AG04450 (cell line): ENCODE measurements around the gene CDH4. TPM values are rescaled to one million over a fixed set of nuclear protein-coding genes. Genes with fewer than 3 reads are reported as not detected.

Source experiments
- CTCF ChIA-PET: fragments of 300-600, 350-600 bp; formaldehyde crosslinking; extraction: SDS; loops from one replicate; lab custom pipeline; 2022; ENCODE audit warnings: antibody characterized with exemption, inconsistent platforms; lab: Charles Lee
- POLR2A ChIA-PET: fragments of 350-600 bp; formaldehyde crosslinking; extraction: SDS; loops from one replicate; lab custom pipeline; 2021; ENCODE audit warnings: antibody characterized with exemption, inconsistent platforms; lab: Yijun Ruan, JAX
- DNase-seq: peaks from one replicate; pipeline ENCODE4 v3.0.0-alpha.2; 2011; ENCODE audit warnings: low read depth, low spot score
- H3K27ac ChIP-seq: one replicate; pipeline ENCODE4 v1.5.1; 2012; ENCODE audit warnings: low read depth, low read length, control low read depth
- H3K27me3 ChIP-seq: one replicate; pipeline ENCODE4 v1.6.0; 2012; ENCODE audit warnings: low read length; ENCODE audit not compliant: control insufficient read depth, insufficient read depth
- H3K4me3 ChIP-seq: 2 replicates; pipeline ENCODE4 v1.5.1; 2011; ENCODE audit warnings: mild to moderate bottlenecking, low read depth, low read length, control low read depth
- H3K9me3 ChIP-seq: 2 replicates; pipeline ENCODE4 v1.5.1; 2012; ENCODE audit warnings: low read length; ENCODE audit not compliant: control insufficient read depth, insufficient read depth
- polyA plus RNA-seq: library from polyadenylated mRNA; depleted of rRNA; stranded (reverse); fragments of >200 nt; gene quantifications from 2 replicates; pipeline ENCODE4 v1.2.3, GENCODE V29; 2011
- TF ChIP-seq, protein P1 (sequence below): IDR thresholded peaks from 2 replicates; pipeline ENCODE4 v1.5.1; 2011; ENCODE audit warnings: low read depth, low read length, control low read depth, inconsistent platforms

Gene CDH4
- polyA plus RNA-seq, 1 experiment: 1.6 TPM

DNA sequence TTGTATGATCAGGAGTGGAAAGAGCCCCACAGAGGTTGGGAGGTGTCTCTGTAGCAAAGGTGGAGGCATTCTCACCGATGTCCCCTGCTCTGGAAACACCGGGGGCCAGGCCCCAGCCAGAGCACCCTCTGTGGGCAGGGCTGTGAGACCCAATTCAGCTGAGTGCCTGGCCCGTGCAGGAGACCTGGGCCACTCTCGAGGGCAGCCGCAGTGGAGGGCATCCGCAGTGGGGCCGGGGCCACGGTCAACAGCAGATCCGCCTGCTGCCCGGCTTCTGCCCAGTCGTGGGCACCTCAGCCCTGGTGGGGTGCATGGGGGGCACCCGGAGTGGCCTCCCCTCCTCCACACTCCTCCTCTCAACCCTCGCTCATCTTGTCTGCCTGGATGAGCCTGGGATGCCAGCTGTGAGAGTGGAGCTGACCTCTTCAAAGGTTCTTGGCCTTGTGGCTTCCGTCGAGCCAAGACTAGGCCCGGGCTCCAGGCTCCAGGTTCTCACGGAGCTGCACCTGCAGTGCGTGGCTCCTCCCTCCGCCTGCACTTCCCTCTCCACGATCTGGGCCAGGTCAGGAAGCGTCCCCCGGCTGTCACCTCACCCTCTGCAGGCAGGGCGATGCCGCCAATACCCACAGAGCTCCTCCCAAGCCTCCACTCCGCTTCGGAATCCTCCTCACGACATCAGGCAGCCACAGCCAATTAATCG is 678.9 kb downstream of the CDH4 start:
- TF ChIP-seq, protein P1, sequence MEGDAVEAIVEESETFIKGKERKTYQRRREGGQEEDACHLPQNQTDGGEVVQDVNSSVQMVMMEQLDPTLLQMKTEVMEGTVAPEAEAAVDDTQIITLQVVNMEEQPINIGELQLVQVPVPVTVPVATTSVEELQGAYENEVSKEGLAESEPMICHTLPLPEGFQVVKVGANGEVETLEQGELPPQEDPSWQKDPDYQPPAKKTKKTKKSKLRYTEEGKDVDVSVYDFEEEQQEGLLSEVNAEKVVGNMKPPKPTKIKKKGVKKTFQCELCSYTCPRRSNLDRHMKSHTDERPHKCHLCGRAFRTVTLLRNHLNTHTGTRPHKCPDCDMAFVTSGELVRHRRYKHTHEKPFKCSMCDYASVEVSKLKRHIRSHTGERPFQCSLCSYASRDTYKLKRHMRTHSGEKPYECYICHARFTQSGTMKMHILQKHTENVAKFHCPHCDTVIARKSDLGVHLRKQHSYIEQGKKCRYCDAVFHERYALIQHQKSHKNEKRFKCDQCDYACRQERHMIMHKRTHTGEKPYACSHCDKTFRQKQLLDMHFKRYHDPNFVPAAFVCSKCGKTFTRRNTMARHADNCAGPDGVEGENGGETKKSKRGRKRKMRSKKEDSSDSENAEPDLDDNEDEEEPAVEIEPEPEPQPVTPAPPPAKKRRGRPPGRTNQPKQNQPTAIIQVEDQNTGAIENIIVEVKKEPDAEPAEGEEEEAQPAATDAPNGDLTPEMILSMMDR: no peak
- H3K27ac ChIP-seq: no peak overlapping the region
- H3K4me3 ChIP-seq: no peak overlapping the region
- DNase-seq: no peak
- H3K27me3 ChIP-seq: no peaks in the 10 kb centered on the region
- ChIA-PET POLR2A (no interaction called here), CTCF (no interaction called here)
- H3K9me3 ChIP-seq: peaks cover 20% of the 10 kb centered on the region; the same call in 1 of the 2 replicates

DNA sequence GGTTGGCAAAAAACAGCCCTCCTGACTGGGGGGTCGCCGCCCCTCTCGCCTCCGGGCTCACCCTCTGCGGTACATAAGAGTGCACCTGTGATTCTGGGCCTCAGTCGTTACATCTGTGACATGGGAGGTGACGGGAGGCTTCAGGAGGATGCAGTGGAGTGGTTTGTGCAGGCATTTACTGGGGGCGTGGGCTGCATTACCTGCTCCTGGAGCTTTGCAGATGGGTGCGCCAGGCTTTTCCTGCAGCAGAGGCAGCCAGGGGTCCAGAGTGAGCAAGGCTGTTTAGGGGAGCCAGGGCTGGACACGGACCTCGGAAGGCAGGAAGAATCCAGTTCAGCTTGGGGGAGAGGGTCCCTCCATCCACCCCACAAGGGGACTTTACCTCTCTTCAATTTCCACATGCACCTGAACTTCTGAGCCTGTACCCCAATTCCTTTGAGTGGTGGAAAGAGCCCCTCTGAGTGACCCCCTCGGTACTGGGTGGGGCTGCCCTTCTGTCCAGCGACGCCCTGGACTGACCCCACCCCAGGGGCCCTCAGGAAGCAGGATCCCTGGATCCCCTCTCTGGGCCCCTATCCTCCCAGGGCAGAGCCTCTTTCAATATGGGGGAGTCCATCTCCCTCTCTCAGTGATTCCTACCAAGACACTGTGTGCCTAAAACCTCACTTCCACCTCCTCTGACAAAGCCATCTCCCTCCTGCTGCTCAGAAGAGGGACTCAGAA is 679.6 kb downstream of the CDH4 start:
- TF ChIP-seq, protein P1: no peak
- Histone ChIP-seq H3K4me3 (no peak overlapping the region), H3K9me3 (peaks cover 20% of the 10 kb centered on the region; the same call in 1 of the 2 replicates), H3K27me3 (no peaks in the 10 kb centered on the region), H3K27ac (no peak overlapping the region)
- CTCF ChIA-PET: no interaction called here
- POLR2A ChIA-PET: no interaction called here
- no peak for DNase-seq

DNA sequence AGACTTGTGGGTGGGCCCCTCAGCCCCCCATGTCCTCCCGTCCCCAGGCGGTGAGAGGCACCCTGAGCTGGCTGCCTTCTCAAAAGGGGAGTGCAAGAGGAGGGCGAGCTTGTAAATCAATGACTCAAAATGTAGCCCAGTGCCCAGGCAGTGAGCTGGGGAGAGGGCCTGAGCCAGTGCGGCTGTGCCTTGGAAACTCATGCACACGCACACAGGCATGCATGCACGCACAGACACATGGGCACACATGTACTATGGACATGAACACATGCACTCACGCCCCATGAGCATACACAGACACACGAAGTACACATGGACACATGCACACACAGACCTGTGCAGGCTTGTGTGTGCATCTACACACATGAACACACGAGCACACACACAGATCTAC is 680.1 kb downstream of the CDH4 start:
- no peak overlapping the region for H3K4me3 ChIP-seq
- TF ChIP-seq, protein P1: no peak
- no peak overlapping the region for H3K27ac ChIP-seq
- CTCF ChIA-PET: no interaction called here
- no peak for DNase-seq
- H3K27me3 ChIP-seq: no peaks in the 10 kb centered on the region
- POLR2A ChIA-PET: no interaction called here
- H3K9me3 ChIP-seq: peaks cover 19% of the 10 kb centered on the region; the same call in 1 of the 2 replicates

DNA sequence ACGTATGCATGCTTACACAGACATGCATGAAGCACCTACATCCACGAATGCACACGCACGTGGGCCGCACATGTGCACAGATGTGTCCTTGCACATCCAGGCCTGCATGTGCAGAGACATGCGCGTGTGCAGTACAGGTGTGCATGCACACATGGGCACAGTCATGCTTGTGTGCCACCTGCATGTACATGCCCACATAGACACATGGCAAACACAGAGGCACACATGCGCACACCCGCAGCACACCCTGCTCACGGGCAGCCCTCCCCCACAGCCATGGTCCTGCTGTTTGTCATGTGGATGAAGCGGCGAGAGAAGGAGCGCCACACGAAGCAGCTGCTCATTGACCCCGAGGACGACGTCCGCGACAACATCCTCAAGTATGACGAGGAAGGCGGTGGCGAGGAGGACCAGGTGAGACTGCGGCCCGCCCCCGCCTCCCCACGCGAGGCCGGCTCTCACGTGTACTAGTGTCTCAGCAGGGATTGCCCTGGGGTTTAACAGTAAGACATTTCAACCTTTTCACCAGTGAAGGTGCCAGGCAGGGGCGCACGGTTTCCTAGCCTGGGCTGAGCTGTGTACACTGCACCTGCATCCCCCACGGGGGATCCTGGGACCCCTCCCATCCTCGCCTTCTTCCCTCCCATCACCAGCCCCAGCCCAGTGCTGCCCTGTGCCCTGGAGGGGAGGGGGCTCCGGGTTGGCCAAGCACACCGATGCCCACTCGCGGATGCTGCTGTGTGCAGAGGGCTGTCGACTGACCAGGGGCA is 680.8 kb downstream of the CDH4 start:
- POLR2A ChIA-PET: no interaction called here
- CTCF ChIA-PET: no interaction called here
- H3K27ac ChIP-seq: no peak overlapping the region
- TF ChIP-seq, protein P1: no peak
- peaks cover 12% of the 10 kb centered on the region; the same call in 1 of the 2 replicates for H3K9me3 ChIP-seq
- no peak for DNase-seq
- H3K4me3 ChIP-seq: no peak overlapping the region
- H3K27me3 ChIP-seq: no peaks in the 10 kb centered on the region
